HepG2 (cell line): Measurements from ENCODE around the gene LYZ. TPM values are rescaled to one million over a fixed set of nuclear protein-coding genes. Genes with fewer than 3 reads are reported as not detected.

ENCODE experiments used
- FOXK2 ChIP-seq: fragments of 450-650 bp; IDR thresholded peaks from 2 replicates; pipeline ENCODE4 v1.6.1; 2016
- FOXO1 ChIP-seq: sonication (generic); formaldehyde crosslinking; IDR thresholded peaks from 2 replicates; pipeline ENCODE4 v1.4.0; 2020; ENCODE audit warnings: missing genetic modification reagents
- GTF3A ChIP-seq: sonication (generic); formaldehyde crosslinking; conservative IDR thresholded peaks from 2 replicates; pipeline ENCODE4 v1.4.0; 2020; ENCODE audit warnings: mild to moderate bottlenecking, missing genetic modification reagents
- HIVEP1 ChIP-seq: sonication (generic); formaldehyde crosslinking; IDR thresholded peaks from 2 replicates; pipeline ENCODE4 v1.4.0; 2020; ENCODE audit warnings: mild to moderate bottlenecking, missing genetic modification reagents
- NR0B2 ChIP-seq: sonication (generic); formaldehyde crosslinking; IDR thresholded peaks from 2 replicates; pipeline ENCODE4 v1.4.0; 2020; ENCODE audit warnings: mild to moderate bottlenecking, missing genetic modification reagents
- NR2F1 ChIP-seq, 2 experiments: fragments of 450-650 bp in 1 of 2; formaldehyde crosslinking in 1 of 2; IDR thresholded peaks; 2 replicates each; pipeline versions ENCODE4 v1.5.0 to v1.6.1; 2016 to 2020; ENCODE audit warnings: mild to moderate bottlenecking in 1 of 2, missing compliant biosample characterization in 1 of 2, missing genetic modification reagents in 1 of 2, moderate library complexity in 1 of 2
- RBM22 ChIP-seq: fragments of 200-400 bp; formaldehyde crosslinking; optimal IDR thresholded peaks from 2 replicates; pipeline ENCODE3; 2017; ENCODE audit warnings: mild to moderate bottlenecking, low read length, moderate library complexity
- SOX6 ChIP-seq, 2 experiments: fragments of 450-650 bp in 1 of 2; sonication (generic) in 1 of 2; formaldehyde crosslinking in 1 of 2; IDR thresholded peaks; 2 replicates each; pipeline versions ENCODE4 v1.4.0 to v1.6.1; 2017 to 2020; ENCODE audit warnings: antibody characterized with exemption in 1 of 2, mild to moderate bottlenecking in 1 of 2, missing genetic modification reagents in 1 of 2
- ZBTB26 ChIP-seq: IDR thresholded peaks from 2 replicates; pipeline ENCODE4 v1.6.1; 2016; ENCODE audit warnings: missing compliant biosample characterization, missing genetic modification reagents, borderline replicate concordance
- ZFY ChIP-seq: sonication (generic); formaldehyde crosslinking; IDR thresholded peaks from 2 replicates; pipeline ENCODE4 v1.4.0; 2020; ENCODE audit warnings: missing genetic modification reagents
- ZFYVE20 ChIP-seq: sonication (generic); formaldehyde crosslinking; IDR thresholded peaks from 2 replicates; pipeline ENCODE4 v1.8.0; 2023; ENCODE audit warnings: low read depth, mild to moderate bottlenecking, moderate library complexity, missing genetic modification reagents, borderline replicate concordance
- ZNF414 ChIP-seq: sonication (generic); formaldehyde crosslinking; IDR thresholded peaks from 2 replicates; pipeline ENCODE4 v1.5.0; 2020; ENCODE audit warnings: missing genetic modification reagents
- ZNF446 ChIP-seq: sonication (generic); formaldehyde crosslinking; IDR thresholded peaks from 2 replicates; pipeline ENCODE4 v1.5.0; 2020; ENCODE audit warnings: mild to moderate bottlenecking, missing genetic modification reagents
- ZNF564 ChIP-seq: sonication (generic); formaldehyde crosslinking; IDR thresholded peaks from 2 replicates; pipeline ENCODE4 v1.8.1; 2023; ENCODE audit warnings: mild to moderate bottlenecking, missing genetic modification reagents
- ZNF687 ChIP-seq: sonication (generic); formaldehyde crosslinking; IDR thresholded peaks from 2 replicates; pipeline ENCODE4 v1.5.1; 2020; ENCODE audit warnings: mild to moderate bottlenecking, missing genetic modification reagents, moderate library complexity
- ZNF720 ChIP-seq: sonication (generic); formaldehyde crosslinking; IDR thresholded peaks from 2 replicates; pipeline ENCODE4 v1.4.0; 2020; ENCODE audit warnings: missing genetic modification reagents
- ZSCAN20 ChIP-seq: sonication (generic); formaldehyde crosslinking; IDR thresholded peaks from 2 replicates; pipeline ENCODE4 v1.4.0; 2020; ENCODE audit warnings: missing genetic modification reagents, mild to moderate bottlenecking, borderline replicate concordance
- polyA plus RNA-seq, 8 experiments: library from polyadenylated mRNA; depleted of rRNA in 3 of 8; stranded (reverse) in 7 of 8; unstranded in 1 of 8; fragments of >200 nt; fragmentation: Illumina TruSeq in 4 of 8; extraction: Trizol in 4 of 8; gene quantifications; 2 replicates each; pipeline versions ENCODE4 v1.2.1 to v1.2.3, GENCODE V29; 2011 to 2016; ENCODE audit warnings: low read depth in 4 of 8, missing spikeins in 1 of 8, mixed read lengths in 1 of 8; ENCODE audit not compliant: insufficient read depth in 1 of 8
- total RNA-seq, 5 experiments: library from RNA; depleted of rRNA; stranded (reverse); fragments of >200 nt; fragmentation: Illumina TruSeq; extraction: Trizol; gene quantifications; 2 replicates each; pipeline ENCODE4 v1.2.3, GENCODE V29; 2016; ENCODE audit warnings: low read depth in 1 of 5
- TF ChIP-seq, protein P1 (sequence below): sonication (generic); formaldehyde crosslinking; IDR thresholded peaks from 2 replicates; pipeline ENCODE4 v1.8.0; 2022; ENCODE audit warnings: missing genetic modification reagents, mild to moderate bottlenecking, inconsistent platforms, borderline replicate concordance
- TF ChIP-seq, protein P2 (sequence below): sonication (generic); formaldehyde crosslinking; IDR thresholded peaks from 2 replicates; pipeline ENCODE4 v1.5.0; 2020; ENCODE audit warnings: missing genetic modification reagents

Gene LYZ
- total and polyA plus RNA-seq, 2 of the 13 experiments (the other 11 are each of a cell fraction or from before 2014, with no cell fraction given), result 1,788 to 2,054 TPM

DNA sequence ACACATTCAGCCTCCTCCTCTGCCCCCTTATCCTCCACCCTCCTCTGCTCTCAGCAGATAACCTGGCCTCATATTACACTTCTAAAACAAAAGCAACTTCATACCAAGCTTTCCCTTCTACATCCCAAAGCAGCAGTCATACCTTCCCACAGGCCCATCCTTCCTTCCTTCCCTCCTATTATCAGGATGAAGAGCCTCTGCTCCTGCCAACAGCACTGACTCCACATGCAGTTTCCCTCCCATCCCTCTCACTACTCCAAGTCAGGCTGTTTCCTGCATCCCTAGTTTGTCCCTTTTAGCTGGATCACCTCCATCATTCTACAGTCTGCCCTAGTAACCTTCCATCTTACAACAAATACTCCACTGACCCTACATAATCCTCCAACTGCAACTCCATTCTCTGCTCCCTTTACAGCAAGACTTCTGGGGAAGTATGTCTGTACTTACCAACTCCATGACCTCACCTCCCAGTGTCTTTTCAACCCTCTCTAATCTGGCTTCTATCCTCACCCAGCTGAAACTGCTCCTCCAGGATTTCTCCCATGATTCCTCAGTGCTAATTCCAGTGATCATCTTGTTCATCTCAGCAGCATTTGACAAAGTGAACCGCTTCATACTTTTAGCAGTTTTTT is 6.5 kb downstream of the LYZ start (continued):
- 0 out of 2 replicates have a peak, but pooled peaks have one; percentile 15 for TF ChIP-seq GTF3A (CRISPR knock-in tag)
- peak; percentile 51; the same call in 1 of the 2 replicates for TF ChIP-seq ZNF564 (CRISPR knock-in tag)
- peak; percentile 66; the same call in 1 of the 2 replicates for TF ChIP-seq ZSCAN20 (CRISPR knock-in tag)
- TF ChIP-seq FOXO1 (CRISPR knock-in tag), result 0 out of 2 replicates have a peak, but pooled peaks have one; percentile 40
- TF ChIP-seq ZNF446 (CRISPR knock-in tag), result peak; percentile 63; the same call in 1 of the 2 replicates
- no peak for TF ChIP-seq SOX6 (IDR thresholded peaks at IDR 0.05)
- TF ChIP-seq SOX6 (CRISPR knock-in tag; IDR thresholded peaks at IDR 0.05), result peak; percentile 58
- no peak for TF ChIP-seq ZNF414 (CRISPR knock-in tag)
- TF ChIP-seq HIVEP1, result no peak
- no peak for TF ChIP-seq FOXK2
- no peak for TF ChIP-seq NR2F1 (CRISPR knock-in tag; IDR thresholded peaks at IDR 0.05)
- no peak for TF ChIP-seq ZFYVE20 (CRISPR knock-in tag)
- TF ChIP-seq RBM22, result peak; percentile 100
- TF ChIP-seq, protein P1, sequence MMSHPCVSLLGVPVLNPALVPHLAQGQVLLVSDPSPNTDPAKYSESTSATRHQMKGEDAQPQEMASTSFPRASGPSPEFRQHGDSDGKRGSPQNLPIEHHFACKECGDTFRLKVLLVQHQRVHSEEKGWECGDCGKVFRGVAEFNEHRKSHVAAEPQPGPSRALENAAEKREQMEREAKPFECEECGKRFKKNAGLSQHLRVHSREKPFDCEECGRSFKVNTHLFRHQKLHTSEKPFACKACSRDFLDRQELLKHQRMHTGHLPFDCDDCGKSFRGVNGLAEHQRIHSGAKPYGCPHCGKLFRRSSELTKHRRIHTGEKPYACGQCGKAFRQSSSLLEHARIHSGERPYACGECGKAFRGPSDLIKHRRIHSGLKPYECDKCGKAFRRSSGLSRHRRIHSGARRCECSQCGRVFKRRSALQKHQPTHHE (CRISPR knock-in tag), result peak; percentile 82; the same call in 1 of the 2 replicates
- TF ChIP-seq ZNF687 (CRISPR knock-in tag), result no peak
- TF ChIP-seq ZFY (CRISPR knock-in tag), result peak; percentile 52; the same call in 1 of the 2 replicates
- peak; percentile 61; the same call in 1 of the 2 replicates for TF ChIP-seq ZBTB26
- 0 out of 2 replicates have a peak, but pooled peaks have one; percentile 45 for TF ChIP-seq ZNF720 (CRISPR knock-in tag)
- peak; percentile 40; the same call in 1 of the 2 replicates for TF ChIP-seq NR0B2 (CRISPR knock-in tag)
- TF ChIP-seq, protein P2, sequence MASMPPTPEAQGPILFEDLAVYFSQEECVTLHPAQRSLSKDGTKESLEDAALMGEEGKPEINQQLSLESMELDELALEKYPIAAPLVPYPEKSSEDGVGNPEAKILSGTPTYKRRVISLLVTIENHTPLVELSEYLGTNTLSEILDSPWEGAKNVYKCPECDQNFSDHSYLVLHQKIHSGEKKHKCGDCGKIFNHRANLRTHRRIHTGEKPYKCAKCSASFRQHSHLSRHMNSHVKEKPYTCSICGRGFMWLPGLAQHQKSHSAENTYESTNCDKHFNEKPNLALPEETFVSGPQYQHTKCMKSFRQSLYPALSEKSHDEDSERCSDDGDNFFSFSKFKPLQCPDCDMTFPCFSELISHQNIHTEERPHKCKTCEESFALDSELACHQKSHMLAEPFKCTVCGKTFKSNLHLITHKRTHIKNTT (CRISPR knock-in tag), result no peak
